Measurements from ENCODE around the gene PDE4B. TPM values are rescaled to one million over a fixed set of nuclear protein-coding genes. Genes with fewer than 3 reads are reported as not detected.

The PDE4B gene
- total RNA-seq, 1 experiment from 2014 or later, result 3.3 TPM

DNA sequence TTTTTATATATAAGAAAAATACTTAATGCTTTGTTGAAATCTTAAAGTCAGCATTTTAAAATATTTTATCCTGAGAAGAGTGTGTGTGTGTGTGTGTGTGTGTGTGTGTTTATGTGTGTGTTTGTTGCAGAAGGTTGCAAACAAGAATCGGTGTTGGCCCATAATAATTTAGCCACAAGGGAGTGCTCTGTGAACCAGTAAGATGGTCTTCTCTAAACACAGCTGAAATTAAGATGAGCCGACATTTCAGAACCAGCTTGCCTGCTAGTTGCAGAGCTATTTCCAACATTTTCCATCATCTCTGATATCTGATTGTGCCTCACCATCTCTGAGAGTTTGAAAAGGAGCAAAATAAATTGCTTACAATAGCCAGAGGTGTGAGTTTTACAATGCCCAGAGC is 582.4 kb downstream of the PDE4B start:
- H3K27me3 Mint-ChIP-seq (ENCODE audit: insufficient read depth, unreplicated experiment), result no peaks in the 10 kb centered on the region
- BruUV-seq (replicated peaks), result no TSS peak
- H3K9me3 Mint-ChIP-seq (ENCODE audit: unreplicated experiment), result peaks cover 7% of the 10 kb centered on the region
- no peak overlapping the region for H3K27ac Mint-ChIP-seq (ENCODE audit: low read depth, unreplicated experiment)
- POLR2A ChIA-PET, result no interaction called here
- no peak for DNase-seq (ENCODE audit: unreplicated experiment)
- H3K36me3 Mint-ChIP-seq (ENCODE audit: insufficient read depth, unreplicated experiment), result peaks cover 38% of the 10 kb centered on the region
- intact Hi-C loops (cut with micrococcal nuclease), result no loop called here
- TF ChIP-seq, protein P1, sequence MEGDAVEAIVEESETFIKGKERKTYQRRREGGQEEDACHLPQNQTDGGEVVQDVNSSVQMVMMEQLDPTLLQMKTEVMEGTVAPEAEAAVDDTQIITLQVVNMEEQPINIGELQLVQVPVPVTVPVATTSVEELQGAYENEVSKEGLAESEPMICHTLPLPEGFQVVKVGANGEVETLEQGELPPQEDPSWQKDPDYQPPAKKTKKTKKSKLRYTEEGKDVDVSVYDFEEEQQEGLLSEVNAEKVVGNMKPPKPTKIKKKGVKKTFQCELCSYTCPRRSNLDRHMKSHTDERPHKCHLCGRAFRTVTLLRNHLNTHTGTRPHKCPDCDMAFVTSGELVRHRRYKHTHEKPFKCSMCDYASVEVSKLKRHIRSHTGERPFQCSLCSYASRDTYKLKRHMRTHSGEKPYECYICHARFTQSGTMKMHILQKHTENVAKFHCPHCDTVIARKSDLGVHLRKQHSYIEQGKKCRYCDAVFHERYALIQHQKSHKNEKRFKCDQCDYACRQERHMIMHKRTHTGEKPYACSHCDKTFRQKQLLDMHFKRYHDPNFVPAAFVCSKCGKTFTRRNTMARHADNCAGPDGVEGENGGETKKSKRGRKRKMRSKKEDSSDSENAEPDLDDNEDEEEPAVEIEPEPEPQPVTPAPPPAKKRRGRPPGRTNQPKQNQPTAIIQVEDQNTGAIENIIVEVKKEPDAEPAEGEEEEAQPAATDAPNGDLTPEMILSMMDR (IDR thresholded peaks at IDR 0.05; ENCODE audit: unreplicated experiment), result no peak
- peaks cover 8% of the 10 kb centered on the region for H3K4me1 Mint-ChIP-seq (ENCODE audit: insufficient read depth, unreplicated experiment)
- no peak overlapping the region for H3K4me3 Mint-ChIP-seq (ENCODE audit: unreplicated experiment)
- CTCF ChIA-PET, result interaction anchor here (0.5 to 1.3 kb wide), 3 partner anchors 12 to 71 kb away, joined by 3 to 6 read pairs (median 3); no protein-coding TSS in a partner anchor

DNA sequence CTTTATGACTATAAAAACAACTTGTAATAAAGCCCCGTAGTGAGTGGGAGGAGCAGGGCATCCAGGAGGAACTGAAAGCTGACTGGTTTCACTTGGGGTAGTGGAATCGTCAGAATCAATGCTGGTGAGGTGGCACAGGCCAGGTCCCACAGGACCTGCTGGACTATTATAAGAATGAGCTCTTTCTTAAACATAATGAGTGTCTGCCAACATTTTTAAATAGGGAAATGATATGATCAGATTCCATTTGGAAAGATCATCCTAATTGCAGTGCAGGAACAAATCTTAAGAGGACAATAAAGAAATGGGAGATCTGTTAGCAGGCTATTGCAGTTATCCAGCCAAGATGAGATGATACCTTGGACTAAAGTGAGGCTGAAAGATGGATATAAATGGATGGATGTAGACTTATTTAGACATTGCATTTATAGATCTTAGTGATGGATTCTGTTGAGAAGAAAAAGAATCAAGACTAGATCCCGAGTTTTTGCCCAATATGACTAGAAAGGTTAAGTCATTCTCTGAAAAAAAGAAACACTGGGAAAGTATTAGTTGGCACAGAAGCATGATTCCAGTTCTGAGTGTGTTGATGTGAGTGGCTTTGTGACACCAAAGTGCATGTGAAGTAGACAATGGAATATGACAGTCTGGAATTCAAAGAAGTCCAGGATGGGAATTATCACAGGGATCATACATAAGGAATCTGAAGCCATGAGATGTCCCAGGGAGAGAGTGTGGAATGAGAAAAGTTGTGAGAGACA is 587.9 kb downstream of the PDE4B start:
- intact Hi-C loops (cut with micrococcal nuclease), result no loop called here
- ChIA-PET CTCF (no interaction called here), POLR2A (interaction anchor here (0.5 to 1.0 kb wide), 2 partner anchors 9 to 30 kb away, joined by 3 to 4 read pairs; no protein-coding TSS in a partner anchor)

DNA sequence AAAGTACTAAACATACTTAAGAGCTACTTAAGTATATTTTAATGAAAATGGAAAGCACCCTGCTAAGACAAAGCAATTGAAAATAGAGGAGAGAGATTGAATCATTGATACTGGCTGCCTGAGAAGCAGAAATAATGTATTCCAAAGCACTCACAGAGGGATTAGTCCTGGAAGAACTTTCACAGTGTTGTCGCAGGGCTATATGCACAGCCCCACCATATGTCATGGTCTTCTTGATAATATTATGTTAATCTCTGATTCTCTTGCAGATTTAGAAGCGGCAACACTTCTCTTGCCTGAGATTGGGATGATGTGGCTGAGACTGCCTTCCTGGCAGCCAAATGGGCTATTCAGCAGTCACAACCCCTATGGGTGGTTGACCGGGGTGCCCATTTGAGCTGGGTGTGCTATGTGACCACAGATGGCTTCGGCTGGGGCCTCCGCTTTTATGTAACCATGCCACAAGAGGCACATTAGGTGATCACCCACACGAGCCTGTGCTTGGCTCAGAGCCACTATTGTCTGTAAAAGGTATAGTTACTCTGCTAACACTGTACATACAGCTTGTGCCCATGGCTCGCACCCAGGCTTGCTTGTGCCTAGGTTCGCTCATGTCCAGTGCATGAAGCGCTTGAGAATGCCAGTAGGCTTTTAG is 589.1 kb downstream of the PDE4B start:
- TF ChIP-seq, protein P1 (IDR thresholded peaks at IDR 0.05; ENCODE audit: unreplicated experiment), result no peak
- DNase-seq (ENCODE audit: unreplicated experiment), result no peak
- ChIA-PET POLR2A (interaction anchor here (1.0 kb wide), 1 partner anchor 31 kb away, joined by 4 read pairs; no protein-coding TSS in a partner anchor), CTCF (interaction anchor here (0.6 to 0.8 kb wide), 2 partner anchors 64 to 109 kb away, joined by 3 to 5 read pairs; no protein-coding TSS in a partner anchor)
- Mint-ChIP-seq H3K4me3 (ENCODE audit: unreplicated experiment) (no peak overlapping the region), H3K9me3 (ENCODE audit: unreplicated experiment) (peaks cover 32% of the 10 kb centered on the region), H3K4me1 (ENCODE audit: insufficient read depth, unreplicated experiment) (no peaks in the 10 kb centered on the region), H3K27me3 (ENCODE audit: insufficient read depth, unreplicated experiment) (no peaks in the 10 kb centered on the region), H3K27ac (ENCODE audit: low read depth, unreplicated experiment) (no peak overlapping the region), H3K36me3 (ENCODE audit: insufficient read depth, unreplicated experiment) (no peaks in the 10 kb centered on the region)
- no TSS peak for BruUV-seq (replicated peaks)
- intact Hi-C loops (cut with micrococcal nuclease), result no loop called here

More for the DNA sequence above, 587.9 kb downstream of the PDE4B start:
- BruUV-seq (replicated peaks), result no TSS peak
- H3K36me3 Mint-ChIP-seq (ENCODE audit: insufficient read depth, unreplicated experiment), result no peaks in the 10 kb centered on the region
- H3K27me3 Mint-ChIP-seq (ENCODE audit: insufficient read depth, unreplicated experiment), result no peaks in the 10 kb centered on the region
- H3K27ac Mint-ChIP-seq (ENCODE audit: low read depth, unreplicated experiment), result no peak overlapping the region
- DNase-seq (ENCODE audit: unreplicated experiment), result no peak
- H3K4me1 Mint-ChIP-seq (ENCODE audit: insufficient read depth, unreplicated experiment), result no peaks in the 10 kb centered on the region
- H3K4me3 Mint-ChIP-seq (ENCODE audit: unreplicated experiment), result no peak overlapping the region
- TF ChIP-seq, protein P1 (IDR thresholded peaks at IDR 0.05; ENCODE audit: unreplicated experiment), result no peak
- peaks cover 25% of the 10 kb centered on the region for H3K9me3 Mint-ChIP-seq (ENCODE audit: unreplicated experiment)

DNA sequence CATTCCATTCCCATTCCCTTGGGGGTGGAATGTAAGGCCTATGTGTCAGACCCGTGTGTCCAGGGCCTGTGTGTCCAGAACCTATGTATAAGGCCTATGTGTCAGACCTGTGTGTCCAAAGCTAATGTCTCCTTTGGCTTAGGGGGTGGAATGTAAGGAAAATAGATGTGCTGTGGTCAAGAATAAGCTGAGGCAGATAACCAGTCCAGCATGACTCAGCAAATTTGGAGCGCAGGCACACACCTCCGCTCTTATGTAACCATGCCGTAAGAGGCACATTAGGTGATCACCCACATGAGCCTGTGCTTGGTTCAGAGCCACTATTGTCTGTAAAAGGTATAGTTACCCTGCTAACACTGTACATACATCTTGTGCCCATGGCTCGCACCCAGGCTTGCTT is 590.5 kb downstream of the PDE4B start:
- intact Hi-C loops (cut with micrococcal nuclease), result no loop called here
- Mint-ChIP-seq H3K36me3 (ENCODE audit: insufficient read depth, unreplicated experiment) (no peaks in the 10 kb centered on the region), H3K9me3 (ENCODE audit: unreplicated experiment) (peaks cover 32% of the 10 kb centered on the region), H3K27ac (ENCODE audit: low read depth, unreplicated experiment) (no peak overlapping the region), H3K4me1 (ENCODE audit: insufficient read depth, unreplicated experiment) (no peaks in the 10 kb centered on the region), H3K4me3 (ENCODE audit: unreplicated experiment) (no peak overlapping the region), H3K27me3 (ENCODE audit: insufficient read depth, unreplicated experiment) (no peaks in the 10 kb centered on the region)
- BruUV-seq (replicated peaks), result no TSS peak
- ChIA-PET POLR2A (no interaction called here), CTCF (interaction anchor here (1.4 kb wide), 1 partner anchor 63 kb away, joined by 7 read pairs; no protein-coding TSS in a partner anchor)
- TF ChIP-seq, protein P1 (IDR thresholded peaks at IDR 0.05; ENCODE audit: unreplicated experiment), result no peak
- DNase-seq (ENCODE audit: unreplicated experiment), result peak; percentile 13

Data from MCF 10A (cell line).